HS-5 (cell line): ENCODE measurements around the gene APBB2.
"Not testable (repeated sequence)": the region's sequence is repeated elsewhere in the genome, so short reads cannot be mapped to it uniquely, and the experiment has no call there.

ENCODE experiments used
- DNase-seq: peaks from one replicate; pipeline ENCODE4 v3.0.0-alpha.2; 2012; ENCODE audit warnings: low read depth

The APBB2 gene

DNA sequence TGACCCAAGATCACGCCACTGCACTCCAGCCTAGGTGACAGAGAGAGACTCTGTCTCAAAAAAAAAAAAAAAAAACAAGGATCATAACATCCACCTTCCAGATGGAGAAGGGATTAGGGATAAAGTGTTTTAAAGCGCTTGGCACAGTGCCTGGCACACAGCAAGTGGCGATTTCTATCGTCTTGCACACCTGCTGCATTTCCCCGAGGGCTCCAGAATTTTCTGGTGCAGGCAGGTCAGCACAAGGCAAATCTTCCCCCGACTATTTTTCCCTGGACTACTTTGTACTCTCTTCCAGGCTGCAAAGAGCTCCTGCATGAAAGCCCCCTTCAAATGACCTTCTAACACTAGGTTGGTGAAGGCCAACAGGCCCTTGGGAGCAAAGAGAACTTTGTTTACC is 57.3 kb downstream of the APBB2 start:
- no peak for DNase-seq

GRCh38 chr4:41156574-41156973 is 57.8 kb downstream of the APBB2 start:
- no peak for DNase-seq

GRCh38 chr4:41155194-41155830 is 59.0 kb downstream of the APBB2 start:
- no peak for DNase-seq

DNA sequence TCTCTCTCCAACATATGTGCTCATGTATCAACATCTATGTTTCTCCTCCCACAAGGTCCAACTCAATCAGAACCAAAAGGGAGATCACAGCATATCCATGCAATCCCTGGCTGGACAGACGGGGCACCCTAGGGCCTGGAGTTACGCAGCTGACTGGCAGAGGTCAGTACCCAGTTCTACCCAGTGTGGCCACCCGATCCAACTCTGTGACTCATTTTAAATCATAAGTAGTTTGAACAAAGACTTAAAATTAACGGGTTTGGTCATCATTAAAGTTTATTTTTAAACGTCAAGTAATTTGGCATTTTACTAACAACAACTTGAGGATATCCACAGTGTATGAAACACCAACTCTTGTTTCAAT is 59.5 kb downstream of the APBB2 start:
- DNase-seq, result no peak

- DNase-seq, result no peak
Observed at GRCh38 chr4:41154010-41154813, 60.1 kb downstream of the APBB2 start.

- no peak for DNase-seq
Observed at GRCh38 chr4:41150401-41150800, 63.9 kb downstream of the APBB2 start.

DNA sequence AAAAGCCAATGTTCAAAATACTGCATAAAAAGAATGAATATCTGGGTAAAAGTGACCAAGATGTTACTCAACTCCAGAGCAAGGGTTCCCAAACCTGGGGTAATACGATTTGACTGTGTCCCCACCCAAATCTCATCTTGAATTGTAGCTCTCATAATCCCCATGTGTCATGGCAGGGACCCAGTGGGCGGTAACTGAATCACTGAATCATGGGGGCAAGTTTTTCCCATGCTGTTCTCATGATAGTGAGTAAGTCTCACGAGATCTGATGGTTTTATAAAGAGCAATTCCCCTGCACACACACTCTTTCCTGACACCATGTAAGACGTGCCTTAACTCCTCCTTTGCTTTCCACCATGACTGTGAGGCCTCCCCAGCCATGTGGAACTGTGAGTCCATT is 64.8 kb downstream of the APBB2 start:
- not testable (repeated sequence) for DNase-seq

GRCh38 chr4:41148931-41149330 is 65.4 kb downstream of the APBB2 start:
- DNase-seq, result no peak

DNA sequence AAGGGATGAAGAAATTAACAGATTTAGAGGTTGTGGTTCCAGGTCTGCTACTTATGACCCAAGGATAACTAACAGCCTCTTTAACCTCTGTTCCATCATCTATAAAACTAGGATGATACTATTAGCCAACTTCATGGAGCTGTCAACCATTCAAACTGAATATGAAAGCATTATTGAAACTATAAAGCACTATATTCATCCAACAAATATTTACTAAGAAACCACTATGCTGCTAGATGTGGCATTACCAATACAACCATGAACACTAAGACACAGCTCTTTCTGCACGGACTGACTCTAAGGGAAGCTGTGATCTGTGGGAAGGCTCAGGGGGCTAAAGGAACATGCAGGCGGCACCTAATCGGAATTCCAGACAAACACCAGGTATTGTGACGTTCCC is 66.0 kb downstream of the APBB2 start:
- no peak for DNase-seq

DNA sequence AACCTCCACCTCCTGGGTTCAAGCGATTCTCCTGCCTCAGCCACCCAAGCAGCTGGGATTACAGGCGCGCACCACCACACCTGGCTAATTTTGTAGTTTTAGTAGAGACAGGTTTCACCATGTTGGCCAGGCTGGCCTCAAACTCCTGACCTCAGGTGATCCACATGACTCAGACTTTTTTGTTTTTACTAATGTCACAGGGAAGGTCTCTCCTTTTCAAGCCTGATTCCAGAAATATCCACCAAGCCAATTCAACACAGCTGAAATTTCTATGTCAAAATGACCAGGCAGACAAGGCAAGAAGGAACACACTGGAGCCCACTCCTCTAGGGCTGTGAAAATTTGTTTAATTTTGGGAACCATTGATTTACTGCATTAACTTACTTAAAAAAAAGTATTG is 66.8 kb downstream of the APBB2 start:
- DNase-seq, result not testable (repeated sequence)

- no peak for DNase-seq
Observed at GRCh38 chr4:41146716-41147506, 67.4 kb downstream of the APBB2 start.

DNA sequence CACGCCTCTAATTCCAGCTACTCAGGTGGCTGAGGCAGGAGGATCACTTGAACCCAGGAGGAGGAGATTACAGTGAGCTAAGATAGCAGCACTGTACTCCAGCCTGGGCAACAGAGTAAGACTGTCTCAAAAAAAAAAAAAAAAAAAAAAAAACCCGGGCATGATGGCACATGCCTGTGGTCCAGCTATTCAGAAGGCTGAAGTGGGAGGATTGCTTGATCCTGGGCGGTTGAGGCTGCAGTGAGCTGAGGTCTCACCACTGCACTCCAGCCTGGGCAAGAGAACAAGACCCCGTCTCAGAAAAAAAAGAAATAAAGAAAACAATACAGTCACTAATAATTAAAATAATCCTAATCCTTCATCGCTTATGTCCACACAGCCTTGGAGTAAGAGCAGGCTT is 68.1 kb downstream of the APBB2 start:
- DNase-seq, result no peak

DNA sequence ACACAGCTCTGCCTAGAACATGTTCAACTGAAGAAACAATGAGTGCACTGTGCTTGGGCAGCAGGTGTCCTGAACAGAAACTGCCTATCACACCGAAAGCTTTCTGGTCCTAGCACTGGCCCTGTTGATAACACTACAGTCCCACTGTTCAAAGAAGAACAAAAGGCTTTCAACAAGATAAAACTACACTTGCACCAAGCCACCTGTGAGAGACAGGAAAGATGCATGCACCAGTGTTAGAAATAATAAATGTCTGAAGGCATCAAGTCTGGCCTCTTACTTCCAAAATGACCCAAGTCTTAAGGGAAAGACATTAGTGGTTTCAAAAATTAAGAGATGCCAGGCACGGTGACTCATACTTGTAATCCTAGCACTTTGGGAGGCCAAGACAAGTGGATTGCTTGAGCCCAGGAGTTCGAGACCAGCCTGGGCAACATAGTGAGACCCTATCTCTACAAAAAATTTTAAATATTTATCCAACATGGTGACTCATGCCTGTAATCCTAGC is 68.7 kb downstream of the APBB2 start:
- DNase-seq, result no peak

DNA sequence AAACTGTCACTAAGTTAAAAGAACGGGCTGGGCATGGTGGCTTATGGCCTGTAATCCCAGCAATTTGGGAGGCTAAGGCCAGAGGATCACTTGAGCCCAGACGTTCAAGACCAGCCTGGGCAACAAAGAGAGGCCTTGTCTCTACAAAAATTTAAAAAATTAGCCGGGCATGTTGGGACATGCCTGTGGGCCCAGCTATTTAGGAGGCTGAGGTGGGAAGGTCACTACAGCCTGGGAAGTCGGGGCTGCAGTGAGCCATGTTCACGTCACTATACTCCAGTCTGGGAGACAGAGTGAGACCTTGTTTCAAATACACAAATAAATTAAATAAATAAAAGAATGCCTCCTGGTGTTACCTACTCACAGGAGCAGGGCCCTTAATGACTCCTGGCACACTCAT is 69.5 kb downstream of the APBB2 start:
- no peak for DNase-seq

GRCh38 chr4:41144040-41144379 is 70.3 kb downstream of the APBB2 start:
- no peak for DNase-seq

- DNase-seq, result peak; percentile 69
Observed at GRCh38 chr4:41143311-41144039, 70.9 kb downstream of the APBB2 start.

DNA sequence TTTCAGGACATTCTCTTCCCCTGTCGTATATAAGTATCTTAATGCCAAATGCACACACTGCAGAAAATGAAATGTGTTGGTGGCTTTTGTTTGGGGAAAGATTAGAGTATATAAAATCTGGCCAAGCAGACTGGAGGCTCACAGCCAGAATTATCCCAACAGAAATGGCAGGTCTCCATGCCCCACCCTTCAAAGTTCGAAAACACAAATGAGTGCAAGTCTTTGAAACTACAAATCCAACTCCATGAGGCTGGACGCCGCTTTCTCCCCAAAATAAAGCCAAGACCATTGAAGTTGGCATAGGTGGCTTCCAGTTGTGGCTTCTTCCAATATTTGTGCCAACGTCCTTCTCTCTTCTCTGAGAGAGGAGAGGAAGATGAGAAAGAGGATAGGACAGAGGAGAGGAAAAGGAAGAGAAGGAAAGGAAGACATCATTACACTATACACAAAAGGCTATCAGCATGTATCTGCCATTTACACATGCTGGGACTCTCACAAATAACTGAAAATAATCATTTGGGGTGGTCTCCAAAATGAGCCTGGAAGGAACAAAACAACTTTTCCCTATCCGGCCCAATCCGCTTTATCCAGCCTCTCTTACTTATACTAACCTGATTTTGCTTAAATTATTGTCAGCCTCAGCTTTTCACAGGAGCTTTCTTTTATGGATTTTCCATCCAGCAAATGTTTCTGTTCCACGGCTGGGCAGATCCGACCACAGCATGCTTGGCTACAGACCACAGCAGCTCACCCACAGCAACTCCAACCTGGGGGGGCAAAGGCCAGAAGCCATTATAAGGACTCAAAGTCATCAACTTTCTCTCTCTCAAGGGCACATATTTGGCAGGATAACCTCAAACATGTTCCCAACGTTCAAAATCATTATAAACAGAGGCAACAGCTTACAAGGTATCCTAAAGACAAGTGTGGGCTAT is 71.7 kb downstream of the APBB2 start:
- no peak for DNase-seq

DNA sequence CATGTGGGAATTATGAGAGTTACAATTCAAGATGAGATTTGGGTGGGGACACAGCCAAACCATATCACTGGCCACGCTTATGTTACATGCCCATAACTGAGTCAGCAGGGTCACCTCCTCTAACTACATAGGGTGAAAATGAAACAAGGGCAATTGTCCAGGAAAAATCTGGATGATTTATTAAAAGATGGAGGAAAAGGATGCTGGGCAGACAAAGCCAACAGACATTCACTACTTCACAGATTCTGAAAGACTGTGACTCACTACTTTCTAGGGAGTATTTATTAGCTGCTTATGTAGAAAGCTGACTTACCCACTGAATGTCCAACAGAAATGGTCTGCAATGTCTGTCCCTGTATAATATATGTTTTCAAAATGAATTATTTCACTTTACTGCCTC is 72.4 kb downstream of the APBB2 start:
- DNase-seq, result peak; percentile 45

DNA sequence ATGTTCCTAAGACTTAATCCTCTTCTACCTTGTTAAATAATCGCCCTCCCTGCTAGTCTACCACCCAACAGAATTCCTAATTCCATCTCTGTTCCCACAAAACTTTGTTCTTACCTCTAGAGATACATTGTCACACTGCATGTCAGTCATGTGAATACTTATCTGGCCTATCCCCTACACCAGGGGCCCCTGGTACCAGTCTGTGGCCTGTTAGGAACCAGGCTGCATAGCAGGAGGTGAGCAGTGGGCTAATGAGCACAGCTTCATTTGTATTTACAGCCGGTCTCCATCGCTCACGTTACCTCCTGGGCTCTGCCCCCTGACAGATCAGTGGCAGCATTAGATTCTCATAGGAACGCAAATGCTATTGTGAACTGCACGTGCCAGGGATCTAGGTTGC is 73.9 kb downstream of the APBB2 start:
- DNase-seq, result no peak

GRCh38 chr4:41137879-41138278 is 76.5 kb downstream of the APBB2 start:
- no peak for DNase-seq

DNA sequence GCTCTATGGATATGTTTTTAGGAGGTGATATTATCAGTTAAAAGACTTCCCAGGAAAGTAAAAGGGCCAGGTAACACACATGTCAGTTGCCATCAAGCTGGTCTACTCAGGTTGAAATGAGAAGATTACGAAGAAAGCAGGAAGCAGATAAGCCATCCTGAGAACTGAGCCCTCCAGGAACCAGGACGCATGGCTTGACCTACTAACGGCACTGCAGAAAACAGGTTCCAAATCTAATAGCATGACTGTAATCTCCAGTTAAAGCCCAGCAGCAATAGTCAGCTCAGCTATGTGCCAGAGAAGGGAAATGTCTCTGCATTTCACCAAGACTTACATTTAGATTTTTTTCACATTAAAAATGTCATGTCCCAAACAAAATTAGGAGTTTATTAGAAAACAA is 77.9 kb downstream of the APBB2 start:
- DNase-seq, result no peak
